SIG-M5 (cell line): Measurements from ENCODE around the gene FARS2.
"Not testable (repeated sequence)": the region's sequence is repeated elsewhere in the genome, so short reads cannot be mapped to it uniquely, and the experiment has no call there.

Experiments
- DNase-seq: peaks from one replicate; lab custom pipeline; 2025; lab: John Stamatoyannopoulos, UW

Gene FARS2

DNA sequence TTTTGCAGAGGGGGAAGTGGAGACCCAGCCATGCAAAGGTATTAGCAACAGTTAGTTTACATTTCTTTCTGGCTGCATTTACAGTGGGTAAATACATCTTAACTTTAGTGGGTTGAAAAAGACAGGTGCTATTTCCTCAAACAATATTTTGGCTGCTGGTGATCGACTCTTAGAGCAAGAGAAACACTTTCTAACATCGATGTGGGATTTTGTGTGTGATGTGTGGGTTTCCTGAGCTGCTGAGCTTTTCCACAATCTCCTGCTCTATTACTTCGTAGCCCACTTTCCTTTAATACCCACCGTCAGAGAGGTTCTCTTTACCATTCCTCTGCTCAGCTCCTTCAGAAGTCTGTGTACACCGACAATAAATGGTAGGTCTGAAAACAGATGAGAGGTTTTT is 406.4 kb downstream of the FARS2 start:
- no peak for DNase-seq

DNA sequence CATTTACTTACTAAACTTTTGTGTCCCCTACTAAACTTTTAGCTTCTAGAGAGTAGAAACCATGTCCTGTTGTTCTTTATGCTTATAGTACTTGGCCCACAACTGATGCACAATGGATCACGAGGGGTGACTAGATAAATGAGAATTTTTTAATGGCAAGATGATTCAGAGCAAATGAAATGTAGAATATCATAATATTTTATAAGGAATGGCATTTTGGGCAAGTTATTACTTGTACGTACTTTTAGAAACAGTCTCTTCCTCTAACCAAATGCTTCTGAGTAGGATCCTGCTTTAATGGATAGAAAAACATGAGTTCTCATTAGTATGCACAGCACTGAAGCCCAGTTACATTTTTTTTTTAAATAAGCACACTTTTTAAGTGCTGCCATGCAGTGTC is 409.1 kb downstream of the FARS2 start:
- no peak for DNase-seq

DNA sequence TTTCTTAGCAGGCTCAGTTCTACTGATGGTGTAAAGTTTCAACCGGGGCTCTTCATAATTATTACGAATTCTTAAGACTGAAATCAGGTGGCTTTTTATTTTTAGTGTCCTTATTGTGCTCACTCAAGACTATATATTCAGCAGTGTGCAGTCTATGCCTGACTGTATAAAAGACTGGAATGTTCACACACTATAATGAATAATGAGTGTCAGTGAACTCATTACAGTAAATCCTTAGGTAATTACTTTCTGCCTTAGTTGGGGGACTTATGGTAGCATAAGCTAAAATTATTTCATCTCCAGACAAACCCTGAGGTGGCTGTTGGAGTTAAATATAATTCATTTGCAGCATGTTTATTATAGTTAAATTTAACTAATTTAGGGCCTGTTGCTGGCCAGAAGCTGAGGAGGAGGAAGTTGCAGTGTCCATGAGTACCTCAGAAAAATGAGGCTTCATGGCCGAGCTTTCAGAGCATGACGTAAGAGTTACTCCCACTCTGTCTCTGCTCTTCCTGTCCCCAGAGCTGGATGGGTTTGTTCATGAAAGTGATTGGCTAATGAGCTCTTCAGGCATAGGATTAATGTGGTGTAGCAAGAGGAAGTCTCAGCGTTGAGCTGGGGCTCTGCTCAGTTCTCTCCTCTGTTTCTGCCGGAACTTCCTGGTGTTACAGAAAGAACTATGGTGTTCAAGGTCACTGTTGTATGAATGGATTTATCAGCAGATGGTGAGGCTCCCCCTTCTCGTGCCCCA is 409.7 kb downstream of the FARS2 start:
- DNase-seq: peak; percentile 90

DNA sequence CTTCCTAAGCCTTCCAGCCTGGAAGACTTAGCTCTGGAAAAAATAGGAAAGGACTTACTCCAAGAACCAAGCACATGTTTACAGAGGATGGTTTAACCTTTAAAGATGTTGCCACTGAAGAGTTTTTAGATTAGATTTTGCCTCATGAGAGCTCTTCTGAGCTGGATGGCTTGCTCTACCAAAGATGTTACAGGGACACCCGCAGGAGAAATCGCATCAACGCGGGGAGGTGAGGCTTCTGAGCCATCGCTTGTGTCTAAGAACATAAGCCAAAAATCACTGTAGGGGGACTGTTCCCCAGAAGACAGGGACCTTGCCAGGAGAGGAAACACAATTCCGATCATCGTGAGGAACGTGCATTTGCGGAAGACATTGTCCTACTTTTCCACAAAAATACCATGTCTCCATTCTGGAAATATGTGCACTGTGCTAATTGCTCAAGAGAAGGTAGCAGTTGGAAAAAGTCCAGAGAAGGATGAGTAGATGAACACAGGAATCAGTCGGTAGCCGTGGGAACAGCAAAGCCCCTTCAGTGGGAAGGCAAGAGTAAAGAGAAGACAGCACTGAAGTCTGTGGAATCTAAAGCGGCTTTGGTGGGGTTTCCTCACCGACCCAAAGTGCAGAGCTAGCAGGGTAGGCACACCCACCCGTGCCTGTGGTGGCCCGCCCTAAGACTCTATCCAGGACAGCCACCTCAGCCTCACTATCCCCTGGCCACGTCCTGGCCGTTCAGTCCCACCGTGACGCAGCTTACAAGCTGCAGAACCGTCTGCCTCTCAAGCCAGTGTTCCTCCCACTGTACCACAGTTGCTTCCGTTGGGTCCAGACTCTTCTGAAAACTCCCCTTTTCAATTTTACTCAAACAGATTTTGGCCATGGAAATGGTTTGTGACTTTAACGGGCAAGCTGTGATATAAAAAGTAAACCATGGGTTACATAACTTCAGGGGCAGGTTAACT is 410.6 kb downstream of the FARS2 start:
- DNase-seq: no peak

DNA sequence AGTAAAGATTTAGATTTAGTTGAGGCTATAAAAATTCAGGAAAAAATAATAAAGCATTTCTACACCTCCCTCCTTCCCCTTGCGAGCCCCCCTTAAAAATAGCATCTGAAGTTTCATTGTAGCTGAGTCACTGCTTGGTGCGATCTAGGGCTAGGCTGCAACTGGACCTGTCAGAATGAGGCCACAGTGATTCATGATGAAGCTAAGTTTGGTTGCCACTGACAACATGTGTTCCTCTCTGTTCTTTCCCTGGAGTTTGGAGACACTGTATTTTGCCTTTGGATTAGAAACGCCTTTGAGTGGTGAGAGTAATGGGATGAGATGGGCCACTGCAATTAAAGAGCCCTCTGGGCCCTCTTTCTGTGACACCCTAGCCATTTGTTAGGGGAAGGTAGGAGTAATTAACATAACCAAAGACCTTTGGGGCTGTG is 411.3 kb downstream of the FARS2 start:
- no peak for DNase-seq

DNA sequence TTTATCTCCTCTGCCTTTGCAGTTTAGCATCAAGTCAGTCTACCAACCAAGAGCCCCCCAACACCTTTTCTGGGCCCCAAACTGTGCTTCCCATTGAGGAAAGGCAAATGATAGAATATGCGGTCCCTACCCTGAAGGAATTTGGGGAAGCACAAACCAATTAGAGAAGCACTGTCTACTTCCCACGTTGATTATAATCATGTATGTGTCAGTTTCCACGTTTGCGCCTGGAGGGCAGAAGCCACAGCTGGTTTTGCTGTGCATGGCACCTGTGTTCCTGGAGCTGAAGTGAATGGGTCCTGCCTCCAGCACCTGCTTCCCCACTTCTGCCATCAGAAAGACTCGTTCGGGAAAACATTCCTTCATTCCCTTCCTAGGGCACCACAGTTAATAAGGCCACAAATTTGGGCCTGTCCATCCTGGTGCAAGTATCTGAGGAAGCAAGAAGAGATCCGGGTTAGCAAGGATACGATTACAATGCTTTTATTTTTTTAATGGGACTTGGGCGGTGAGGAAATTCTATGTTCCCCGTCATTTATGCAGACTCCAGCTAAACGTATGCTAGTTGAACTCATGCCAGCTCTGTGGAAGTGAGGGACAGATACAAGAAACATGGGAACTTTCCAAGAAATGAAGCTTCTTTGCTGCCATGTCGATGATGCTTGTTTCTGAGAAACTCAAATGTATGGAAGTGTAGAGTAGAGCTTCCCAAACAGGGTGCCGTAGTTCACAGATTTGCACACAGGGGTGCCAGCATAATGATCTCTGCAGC is 411.9 kb downstream of the FARS2 start:
- no peak for DNase-seq

DNA sequence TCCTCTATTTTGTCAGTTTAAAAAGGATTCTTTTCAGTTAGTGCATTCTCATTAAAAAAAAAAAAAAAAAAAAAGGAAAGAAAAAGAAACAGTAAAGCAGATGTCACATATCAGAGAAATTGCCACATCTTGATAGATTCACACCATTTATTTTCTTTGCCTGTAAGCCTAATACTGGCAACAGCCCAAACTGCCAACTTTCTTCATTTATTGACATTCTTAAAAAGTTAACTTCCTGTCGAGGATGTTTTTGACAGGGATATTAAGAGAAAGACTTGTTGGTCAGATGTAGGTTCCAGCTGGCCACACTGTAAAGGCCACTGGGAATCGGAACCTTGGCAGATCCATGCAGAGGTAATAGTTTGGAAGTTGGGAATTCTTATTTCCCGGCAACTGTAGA is 412.8 kb downstream of the FARS2 start:
- DNase-seq: no peak

DNA sequence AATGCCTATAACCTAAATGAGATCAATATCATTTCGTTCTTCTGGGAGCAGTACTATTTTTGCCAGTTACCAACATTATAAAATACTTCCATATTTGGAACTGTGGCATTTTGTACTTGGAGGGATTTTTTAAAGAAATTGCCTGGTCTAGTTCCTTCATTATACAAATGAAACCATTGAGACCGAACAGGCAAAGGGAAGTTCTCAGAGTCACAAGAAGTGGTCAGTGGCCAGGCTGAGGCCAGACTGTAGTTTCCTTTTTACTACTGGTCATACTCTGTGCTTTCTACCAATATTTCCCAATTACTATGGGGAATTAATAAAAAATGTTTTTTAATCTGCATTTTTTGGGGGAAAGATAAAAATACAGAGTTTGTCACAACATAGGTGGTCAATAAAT is 413.4 kb downstream of the FARS2 start:
- DNase-seq: no peak

DNA sequence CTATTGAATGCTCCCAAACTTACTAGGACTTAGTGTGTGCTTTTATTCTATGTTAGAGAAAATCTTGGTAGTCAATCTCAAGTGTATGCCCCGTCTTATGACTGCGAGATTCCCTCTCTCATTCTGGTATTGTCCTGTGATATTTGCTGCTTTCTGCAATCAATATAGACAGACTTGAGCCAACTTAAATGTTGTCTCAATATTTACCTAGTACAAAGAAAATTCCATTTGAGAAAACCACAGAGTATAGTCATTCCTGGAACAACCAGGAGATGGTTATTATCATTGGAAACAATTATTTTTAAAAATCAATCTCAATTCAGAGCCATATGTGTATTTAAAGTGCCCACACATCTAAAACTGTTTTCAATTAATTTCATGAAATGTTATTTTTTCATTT is 415.4 kb downstream of the FARS2 start:
- no peak for DNase-seq

DNA sequence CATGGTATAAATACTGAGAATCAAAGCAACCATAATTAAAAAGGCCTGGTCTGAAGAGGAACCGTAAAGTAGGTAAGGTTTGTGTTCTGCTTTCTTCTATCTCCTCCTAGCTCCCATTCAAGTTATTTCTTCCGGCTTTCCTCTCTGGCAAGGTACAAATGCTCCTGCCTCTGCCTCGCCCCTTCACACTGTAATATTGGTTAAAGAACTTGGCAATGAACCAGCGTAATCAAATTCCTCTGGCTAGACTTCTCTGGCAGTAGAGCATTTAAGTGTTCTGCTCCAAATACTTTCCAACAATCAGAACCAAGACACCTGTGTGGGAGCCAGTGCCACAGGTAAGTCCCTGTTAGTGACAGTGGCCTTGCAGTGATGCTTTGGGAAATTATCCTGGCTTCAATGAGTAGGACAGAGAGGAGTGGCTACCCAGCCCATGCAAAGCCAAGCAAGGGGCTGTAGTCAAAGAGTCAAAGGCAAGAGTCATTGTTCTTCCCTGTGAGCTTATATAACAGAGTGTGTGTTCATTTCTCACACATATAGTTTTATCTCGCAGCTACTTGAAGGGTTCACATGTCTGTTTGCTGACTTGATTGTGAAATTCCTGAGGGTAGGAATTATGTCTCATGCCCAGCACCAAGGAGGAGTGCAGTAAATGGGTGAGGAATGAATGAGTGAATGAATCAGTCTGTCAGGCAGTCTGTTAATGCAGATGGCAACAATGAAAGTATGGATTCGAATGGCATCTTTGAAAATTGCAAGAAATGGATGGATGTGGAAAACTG is 416.1 kb downstream of the FARS2 start:
- no peak for DNase-seq

DNA sequence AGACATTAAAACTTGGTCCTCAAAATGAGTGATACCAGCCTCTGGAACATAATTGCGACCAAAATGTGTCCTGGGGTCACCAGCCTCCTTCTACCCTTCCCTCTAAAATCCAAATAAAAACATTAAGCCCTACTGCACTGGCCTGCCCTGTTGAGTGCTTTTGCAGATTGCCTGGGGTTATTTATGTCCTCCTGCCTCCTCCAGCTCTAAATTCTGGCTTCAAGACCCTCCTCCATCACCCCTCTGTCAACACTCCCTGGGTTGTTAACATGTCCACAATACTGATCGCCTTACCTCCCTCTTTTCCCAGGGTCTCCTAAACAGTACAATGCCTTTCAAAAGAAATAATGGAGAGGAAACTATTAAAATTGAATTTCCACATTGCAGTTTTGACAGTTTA is 418.0 kb downstream of the FARS2 start:
- no peak for DNase-seq

DNA sequence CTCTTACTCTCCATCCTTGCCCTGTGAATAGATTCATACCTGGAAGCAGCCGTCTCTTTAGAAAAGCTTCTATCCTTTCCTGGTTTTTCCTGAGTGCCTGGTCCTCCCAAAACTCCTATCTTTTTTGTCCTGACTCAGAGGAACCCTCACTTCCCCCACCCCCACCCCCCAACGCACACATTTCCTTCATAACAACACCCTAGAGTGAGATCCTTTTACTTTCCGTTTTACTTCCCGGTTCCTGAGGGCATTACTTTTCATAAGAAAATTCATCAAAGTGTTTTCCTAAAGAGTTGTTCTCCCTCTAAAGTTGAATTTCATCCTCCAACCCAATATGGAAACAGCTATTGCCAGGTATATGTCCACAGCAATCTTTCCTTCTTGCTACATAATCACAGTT is 418.4 kb downstream of the FARS2 start:
- no peak for DNase-seq

DNA sequence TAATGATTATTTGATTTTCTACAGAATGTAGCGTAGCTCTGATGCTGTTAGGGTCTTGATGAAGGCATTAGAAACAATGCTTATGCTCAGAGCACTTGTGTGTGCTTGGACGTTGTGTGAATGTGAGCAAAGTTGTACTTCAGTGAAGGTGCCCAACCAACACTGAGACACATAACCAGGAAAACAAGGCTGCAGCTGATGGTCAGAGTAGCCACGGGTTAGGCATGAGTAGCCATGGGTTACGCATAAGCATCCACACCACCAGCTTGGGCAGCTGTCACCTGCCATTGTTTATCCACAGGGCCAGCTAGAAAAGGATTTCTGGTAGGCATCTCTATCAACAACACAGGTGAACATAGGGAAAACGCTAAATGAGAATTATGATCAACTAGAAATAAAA is 418.8 kb downstream of the FARS2 start:
- DNase-seq: no peak

DNA sequence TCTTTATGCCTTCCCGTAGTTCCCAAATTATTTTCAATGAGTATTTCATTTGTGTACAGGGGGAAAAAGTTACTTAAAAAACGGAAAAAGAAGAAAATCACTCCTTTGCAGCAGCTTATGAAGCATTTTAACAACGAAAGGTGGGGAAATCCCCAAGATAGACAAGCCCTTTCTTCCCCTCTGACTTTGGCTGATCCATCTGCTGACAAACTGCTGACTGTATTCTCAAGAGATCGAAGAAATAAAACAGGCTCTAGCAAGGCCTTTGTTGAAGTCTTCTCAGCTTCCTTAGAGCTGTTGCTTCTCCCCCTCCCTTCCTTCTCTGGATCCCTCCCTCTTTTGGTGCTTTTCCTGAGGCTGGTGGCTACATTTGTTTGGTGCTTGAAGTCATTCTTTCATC is 420.2 kb downstream of the FARS2 start:
- no peak for DNase-seq

DNA sequence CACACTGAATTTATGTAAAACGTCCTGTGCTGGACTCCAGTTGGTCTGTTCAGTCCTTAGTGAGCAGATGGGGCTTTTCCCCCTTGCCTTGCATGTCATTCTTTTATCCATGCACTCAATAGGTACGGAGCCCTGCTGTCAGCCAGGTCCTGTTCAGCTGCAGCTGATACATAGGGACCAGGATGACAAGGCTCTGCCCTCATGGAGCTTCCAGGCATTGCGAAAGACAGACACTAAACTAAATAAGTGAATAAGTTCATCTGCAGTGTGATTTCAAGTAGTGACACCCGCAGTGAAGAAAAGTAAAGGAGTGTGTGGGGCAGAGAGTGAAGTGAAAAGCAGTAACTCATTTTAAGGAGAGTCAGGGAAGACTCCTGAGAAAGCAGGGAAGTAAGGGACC is 421.2 kb downstream of the FARS2 start:
- DNase-seq: no peak

DNA sequence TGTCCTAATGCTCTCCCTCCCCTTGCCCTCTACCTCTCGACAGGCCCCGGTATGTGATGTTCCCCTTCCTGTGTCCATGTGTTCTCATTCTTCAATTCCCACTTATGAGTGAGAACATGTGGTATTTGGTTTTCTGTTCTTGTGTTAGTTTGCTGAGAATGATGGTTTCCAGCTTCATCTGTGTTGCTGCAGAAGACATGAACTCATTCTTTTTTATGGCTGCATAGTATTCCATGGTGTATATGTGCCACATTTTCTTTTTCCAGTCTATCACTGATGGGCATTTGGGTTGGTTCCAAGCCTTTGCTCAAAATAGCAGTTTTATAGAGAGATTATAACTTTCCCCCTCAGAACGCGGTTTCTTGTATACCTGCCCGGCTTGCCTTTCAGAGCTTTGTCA is 422.4 kb downstream of the FARS2 start:
- not testable (repeated sequence) for DNase-seq

DNA sequence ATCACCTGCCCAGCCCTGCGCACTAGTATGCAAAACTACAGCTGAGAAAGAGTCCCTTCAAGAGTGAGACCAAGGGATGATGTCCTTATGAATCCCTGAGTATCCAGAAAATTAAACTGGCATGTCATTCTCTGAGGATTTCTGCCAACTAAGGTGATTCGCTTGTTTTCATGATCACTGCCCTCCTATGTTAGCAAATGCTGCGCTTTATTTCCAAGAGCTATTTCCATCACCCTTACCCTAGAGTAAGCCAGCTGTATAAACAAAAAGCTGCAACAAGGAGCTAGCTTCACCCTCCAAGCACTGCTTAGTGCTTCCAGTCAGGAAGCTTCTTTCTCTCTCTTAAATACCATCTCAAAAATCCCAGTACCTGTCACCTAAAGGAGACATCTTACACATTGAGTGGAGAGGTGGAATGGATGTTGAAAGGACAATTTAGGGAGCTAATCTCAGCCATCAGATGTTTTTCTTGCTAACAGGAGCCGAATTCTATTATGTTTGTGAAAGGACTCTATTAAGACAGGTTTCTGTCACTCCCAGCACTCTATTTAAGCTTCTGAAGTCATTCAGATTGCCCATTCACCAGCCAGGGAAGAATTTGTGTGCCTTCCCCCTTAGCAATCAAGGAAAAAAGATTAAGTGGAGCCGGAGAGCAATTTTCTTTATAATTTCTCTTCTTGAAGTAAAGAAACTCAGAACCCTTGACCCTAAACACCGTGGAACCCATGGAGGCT is 423.2 kb downstream of the FARS2 start:
- no peak for DNase-seq

DNA sequence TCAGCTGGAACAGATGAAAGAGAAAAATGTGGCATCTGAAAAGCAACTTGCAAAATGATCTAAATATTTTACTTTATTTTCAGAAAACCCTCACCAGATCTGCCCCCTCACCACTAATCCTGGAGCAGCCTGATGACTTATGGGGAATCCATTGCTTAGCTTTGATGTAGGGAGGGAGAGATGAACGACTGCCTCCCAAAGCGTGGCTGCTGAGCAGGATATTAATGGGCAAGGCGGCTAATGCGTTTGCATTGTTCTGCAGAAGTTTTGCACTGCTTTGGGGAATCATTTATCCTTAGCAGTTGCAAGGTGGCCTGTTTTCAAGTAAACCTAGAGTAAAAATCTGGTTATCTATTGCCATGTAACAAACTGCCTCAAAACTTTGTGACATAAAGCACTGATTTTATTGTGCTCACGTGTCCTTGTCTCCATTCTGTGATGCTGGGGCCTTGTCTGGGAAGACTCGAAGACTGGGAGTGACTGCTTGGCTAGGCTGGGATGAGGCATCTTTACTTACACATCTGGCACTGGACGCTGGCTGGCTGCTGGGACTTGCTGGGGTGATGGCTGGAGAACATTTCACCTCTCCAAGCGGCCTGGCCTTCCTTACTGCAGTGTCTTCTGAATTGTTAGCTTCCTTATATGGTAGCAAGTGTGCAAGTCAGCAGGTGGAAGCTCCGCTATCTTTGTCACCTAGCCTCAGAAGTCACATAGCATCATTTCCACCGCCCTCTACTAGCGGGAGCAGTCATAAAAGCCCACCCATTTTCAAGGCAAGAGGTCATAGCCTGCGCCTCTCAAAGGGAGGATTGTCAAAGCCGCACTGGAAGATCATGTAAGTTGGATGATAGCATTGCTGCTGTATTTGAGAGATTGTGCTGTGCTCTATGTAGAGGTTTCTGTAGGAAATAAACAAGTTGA is 432.2 kb downstream of the FARS2 start:
- DNase-seq: no peak

DNA sequence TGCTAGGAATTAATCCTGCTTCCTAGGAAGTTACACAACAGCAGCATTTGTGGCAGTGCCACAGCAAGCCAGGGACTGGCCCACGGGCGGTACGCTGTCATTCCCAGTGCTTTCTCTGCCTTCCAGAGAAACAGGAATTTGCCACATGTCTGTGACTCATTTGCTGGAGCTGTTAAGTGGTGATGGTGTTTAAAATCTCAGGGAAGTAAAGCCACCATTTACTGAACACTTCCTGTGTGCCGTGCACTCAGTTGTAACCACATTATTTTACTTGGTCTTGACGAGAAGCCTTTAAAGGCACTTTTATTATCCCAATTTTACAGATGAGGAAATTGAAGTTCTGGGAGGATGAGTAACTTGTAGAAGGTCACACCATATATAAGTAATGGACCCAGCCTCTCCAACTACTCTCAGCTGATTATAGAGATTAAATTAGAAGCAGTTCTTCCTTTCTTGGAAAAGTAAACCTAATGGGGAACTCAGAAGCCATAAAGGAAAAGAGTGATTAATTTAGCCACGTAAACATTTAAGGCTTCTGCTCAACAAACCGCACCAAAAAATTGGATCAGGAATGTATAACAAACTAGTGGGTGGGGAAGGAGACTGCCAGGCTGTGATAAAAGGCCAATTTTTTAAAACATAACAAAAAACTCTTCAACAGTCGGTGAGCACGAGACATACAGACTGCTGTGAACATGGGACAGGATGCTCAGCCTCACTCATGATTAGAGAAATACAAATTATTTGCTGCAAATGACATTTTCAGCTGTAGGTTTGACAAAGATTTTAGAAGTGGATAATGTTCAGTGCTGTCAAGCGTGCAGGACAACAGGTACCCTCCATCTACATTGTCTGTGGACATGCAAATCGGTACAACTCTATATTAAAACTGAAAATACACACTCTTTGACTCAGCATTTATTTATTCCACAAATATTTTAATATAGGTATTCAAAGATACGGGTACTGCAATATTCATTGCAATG is 434.2 kb downstream of the FARS2 start:
- DNase-seq: no peak
